ENCODE data around the gene KLF7. TPM values are rescaled to one million over a fixed set of nuclear protein-coding genes. Genes with fewer than 3 reads are reported as not detected.

Gene KLF7
- total and polyA plus RNA-seq, 2 experiments from 2014 or later, result 6.3 to 7.9 TPM

- Histone ChIP-seq H3K9me3 (ENCODE audit: low read depth) (no peaks in the 10 kb centered on the region), H3K27me3 (no peaks in the 10 kb centered on the region), H3K79me2 (peaks cover 49% of the 10 kb centered on the region), H3K27ac (no peak overlapping the region), H2AFZ (no peak overlapping the region), H3K9me2 (replicated peaks; ENCODE audit: insufficient read depth) (no peaks in the 10 kb centered on the region), H3K4me1 (ENCODE audit: insufficient read depth) (no peaks in the 10 kb centered on the region), H3K36me3 (replicated peaks; ENCODE audit: insufficient read depth, low read depth) (no peaks in the 10 kb centered on the region), H3K4me3 (no peak overlapping the region), H4K20me1 (ENCODE audit: insufficient read depth, poor library complexity, severe bottlenecking) (peaks cover 9% of the 10 kb centered on the region), H3K4me2 (no peak overlapping the region)
- TF ChIP-seq EZH2 (IDR thresholded peaks at IDR 0.05; ENCODE audit: borderline replicate concordance) (no peak), EZH2phosphoT487 (IDR thresholded peaks at IDR 0.05; ENCODE audit: low read depth, severe bottlenecking, unreplicated experiment) (no peak)
- 95% methylated on average over 31 of the region's 31 CpGs for WGBS (ENCODE audit: low lambda C conversion rate, missing lambda C conversion rate)
- no peak for DNase-seq (ENCODE audit: low spot score)
These were observed 41.9 kb downstream of the KLF7 start for GRCh38 chr2:207123776-207124391.

GRCh38 chr2:207123335-207123744 lies 42.4 kb downstream of the KLF7 start:
- Histone ChIP-seq H3K27me3 (no peaks in the 10 kb centered on the region), H3K4me1 (ENCODE audit: insufficient read depth) (no peaks in the 10 kb centered on the region), H3K4me2 (no peak overlapping the region), H3K27ac (no peak overlapping the region), H3K9me3 (ENCODE audit: low read depth) (no peaks in the 10 kb centered on the region), H4K20me1 (ENCODE audit: insufficient read depth, poor library complexity, severe bottlenecking) (peaks cover 9% of the 10 kb centered on the region), H2AFZ (no peak overlapping the region), H3K36me3 (replicated peaks; ENCODE audit: insufficient read depth, low read depth) (no peaks in the 10 kb centered on the region), H3K4me3 (no peak overlapping the region), H3K9me2 (replicated peaks; ENCODE audit: insufficient read depth) (no peaks in the 10 kb centered on the region), H3K79me2 (peaks cover 44% of the 10 kb centered on the region)
- TF ChIP-seq CTCF (IDR thresholded peaks at IDR 0.05; ENCODE audit: poor library complexity) (no peak), EZH2phosphoT487 (IDR thresholded peaks at IDR 0.05; ENCODE audit: low read depth, severe bottlenecking, unreplicated experiment) (no peak), EZH2 (IDR thresholded peaks at IDR 0.05; ENCODE audit: borderline replicate concordance) (no peak)
- WGBS (ENCODE audit: low lambda C conversion rate, missing lambda C conversion rate), result 74% methylated on average over 4 of the region's 4 CpGs
- peak; percentile 16 for DNase-seq (ENCODE audit: low spot score)

GRCh38 chr2:207122651-207123334 lies 43.0 kb downstream of the KLF7 start:
- Histone ChIP-seq H4K20me1 (ENCODE audit: insufficient read depth, poor library complexity, severe bottlenecking) (peaks cover 9% of the 10 kb centered on the region), H2AFZ (no peak overlapping the region), H3K4me2 (no peak overlapping the region), H3K9me3 (ENCODE audit: low read depth) (no peaks in the 10 kb centered on the region), H3K4me3 (no peak overlapping the region), H3K27me3 (no peaks in the 10 kb centered on the region), H3K36me3 (replicated peaks; ENCODE audit: insufficient read depth, low read depth) (no peaks in the 10 kb centered on the region), H3K27ac (no peak overlapping the region), H3K9me2 (replicated peaks; ENCODE audit: insufficient read depth) (no peaks in the 10 kb centered on the region), H3K4me1 (ENCODE audit: insufficient read depth) (no peaks in the 10 kb centered on the region), H3K79me2 (peaks cover 42% of the 10 kb centered on the region)
- 92% methylated on average over 5 of the region's 5 CpGs for WGBS (ENCODE audit: low lambda C conversion rate, missing lambda C conversion rate)
- TF ChIP-seq EZH2 (IDR thresholded peaks at IDR 0.05; ENCODE audit: borderline replicate concordance) (no peak), CTCF (IDR thresholded peaks at IDR 0.05; ENCODE audit: poor library complexity) (no peak), EZH2phosphoT487 (IDR thresholded peaks at IDR 0.05; ENCODE audit: low read depth, severe bottlenecking, unreplicated experiment) (no peak)
- DNase-seq (ENCODE audit: low spot score), result no peak

DNA sequence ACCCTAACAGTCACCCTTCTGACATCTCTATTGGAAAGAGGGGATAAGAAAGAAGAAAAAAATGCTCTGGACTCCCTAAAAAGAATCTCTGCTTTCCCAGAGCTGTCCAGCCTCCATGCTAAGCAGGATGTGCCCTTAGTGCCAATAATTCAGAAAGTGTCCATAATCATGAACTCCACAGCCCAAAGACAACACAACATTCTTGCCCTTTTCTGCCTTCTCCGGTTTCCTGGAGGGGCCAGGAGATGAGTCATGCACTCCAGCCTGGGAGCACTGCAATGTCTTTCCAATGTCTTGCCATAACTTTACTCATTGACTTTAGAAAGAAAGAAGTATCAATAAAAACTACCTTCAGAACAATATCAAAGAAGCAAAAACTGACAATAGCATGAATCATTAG lies 44.0 kb downstream of the KLF7 start:
- 50% methylated on average over 1 of the region's 1 CpG for WGBS (ENCODE audit: low lambda C conversion rate, missing lambda C conversion rate)
- TF ChIP-seq EZH2phosphoT487 (IDR thresholded peaks at IDR 0.05; ENCODE audit: low read depth, severe bottlenecking, unreplicated experiment) (no peak), CTCF (IDR thresholded peaks at IDR 0.05; ENCODE audit: poor library complexity) (no peak), EZH2 (IDR thresholded peaks at IDR 0.05; ENCODE audit: borderline replicate concordance) (no peak)
- DNase-seq (ENCODE audit: low spot score), result no peak
- Histone ChIP-seq H3K9me3 (ENCODE audit: low read depth) (no peaks in the 10 kb centered on the region), H3K4me2 (no peak overlapping the region), H3K4me3 (no peak overlapping the region), H4K20me1 (ENCODE audit: insufficient read depth, poor library complexity, severe bottlenecking) (peaks cover 9% of the 10 kb centered on the region), H3K9me2 (replicated peaks; ENCODE audit: insufficient read depth) (no peaks in the 10 kb centered on the region), H3K27ac (no peak overlapping the region), H3K36me3 (replicated peaks; ENCODE audit: insufficient read depth, low read depth) (no peaks in the 10 kb centered on the region), H2AFZ (no peak overlapping the region), H3K79me2 (peaks cover 33% of the 10 kb centered on the region), H3K4me1 (ENCODE audit: insufficient read depth) (no peaks in the 10 kb centered on the region), H3K27me3 (no peaks in the 10 kb centered on the region)
